ENCODE results near the gene GRSF1. TPM values are rescaled to one million over a fixed set of nuclear protein-coding genes. Genes with fewer than 3 reads are reported as not detected.

Gene GRSF1
- total RNA-seq, 2 donors from 2014 or later = 56.6 to 58.3 TPM

DNA sequence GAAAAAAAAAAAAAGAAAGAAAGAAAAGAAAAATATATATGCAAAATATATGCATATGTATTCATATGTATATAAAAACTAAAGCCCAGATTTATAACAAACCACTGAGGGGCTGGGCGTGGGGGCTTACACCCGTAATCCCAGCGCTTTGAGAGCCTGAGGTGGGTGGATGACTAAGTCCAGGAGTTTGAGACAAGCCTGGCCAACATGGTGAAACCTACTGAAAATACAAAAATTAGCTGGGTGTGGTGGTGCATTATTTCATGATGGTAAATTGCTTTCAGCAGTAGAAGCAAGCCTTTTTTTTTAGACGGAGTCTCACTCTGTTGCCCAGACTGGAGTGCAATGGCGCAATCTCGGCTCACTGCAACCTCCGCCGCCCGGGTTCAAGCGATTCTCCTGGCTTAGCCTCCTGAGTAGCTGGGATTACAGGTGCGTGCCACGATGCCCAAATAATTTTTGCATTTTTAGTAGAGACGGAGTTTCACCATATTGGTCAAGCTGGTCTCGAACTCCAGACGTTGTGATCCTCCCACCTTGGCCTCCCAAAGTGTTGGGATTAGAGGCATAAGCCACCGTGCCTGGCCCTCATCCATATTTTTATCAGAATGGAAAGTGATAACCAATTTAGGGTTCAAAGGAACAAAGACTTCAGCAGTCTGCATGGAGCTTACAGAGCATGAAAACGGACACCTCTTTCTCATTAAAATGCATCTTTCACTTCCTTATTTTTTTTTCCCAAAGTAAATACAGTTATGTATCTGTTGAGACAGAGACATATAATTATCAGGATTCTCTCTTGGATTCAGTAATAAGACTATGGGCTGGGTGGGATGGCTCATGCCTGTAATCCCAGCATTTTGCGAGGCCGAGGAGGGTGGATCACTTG, 34.8 kb upstream of the GRSF1 start:
- TF ChIP-seq POLR2AphosphoS5 (IDR thresholded peaks at IDR 0.05) (no peak), POLR2A (IDR thresholded peaks at IDR 0.05) (no peak)
- TF ChIP-seq, protein P1, sequence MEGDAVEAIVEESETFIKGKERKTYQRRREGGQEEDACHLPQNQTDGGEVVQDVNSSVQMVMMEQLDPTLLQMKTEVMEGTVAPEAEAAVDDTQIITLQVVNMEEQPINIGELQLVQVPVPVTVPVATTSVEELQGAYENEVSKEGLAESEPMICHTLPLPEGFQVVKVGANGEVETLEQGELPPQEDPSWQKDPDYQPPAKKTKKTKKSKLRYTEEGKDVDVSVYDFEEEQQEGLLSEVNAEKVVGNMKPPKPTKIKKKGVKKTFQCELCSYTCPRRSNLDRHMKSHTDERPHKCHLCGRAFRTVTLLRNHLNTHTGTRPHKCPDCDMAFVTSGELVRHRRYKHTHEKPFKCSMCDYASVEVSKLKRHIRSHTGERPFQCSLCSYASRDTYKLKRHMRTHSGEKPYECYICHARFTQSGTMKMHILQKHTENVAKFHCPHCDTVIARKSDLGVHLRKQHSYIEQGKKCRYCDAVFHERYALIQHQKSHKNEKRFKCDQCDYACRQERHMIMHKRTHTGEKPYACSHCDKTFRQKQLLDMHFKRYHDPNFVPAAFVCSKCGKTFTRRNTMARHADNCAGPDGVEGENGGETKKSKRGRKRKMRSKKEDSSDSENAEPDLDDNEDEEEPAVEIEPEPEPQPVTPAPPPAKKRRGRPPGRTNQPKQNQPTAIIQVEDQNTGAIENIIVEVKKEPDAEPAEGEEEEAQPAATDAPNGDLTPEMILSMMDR (IDR thresholded peaks at IDR 0.05) = no peak
- intact Hi-C loops (cut with DNase I) = no loop called here
- Histone ChIP-seq H3K4me1 (replicated peaks) (no peaks in the 10 kb centered on the region), H3K36me3 (no peaks in the 10 kb centered on the region), H3K27ac (no peak overlapping the region), H3K27me3 (replicated peaks; ENCODE audit: insufficient read depth) (no peaks in the 10 kb centered on the region), H3K4me3 (no peak overlapping the region), H3K9me3 (no peaks in the 10 kb centered on the region)
- WGBS = 95% methylated on average over 19 of the region's 19 CpGs
- no peak for DNase-seq (ENCODE audit: low spot score)

DNA sequence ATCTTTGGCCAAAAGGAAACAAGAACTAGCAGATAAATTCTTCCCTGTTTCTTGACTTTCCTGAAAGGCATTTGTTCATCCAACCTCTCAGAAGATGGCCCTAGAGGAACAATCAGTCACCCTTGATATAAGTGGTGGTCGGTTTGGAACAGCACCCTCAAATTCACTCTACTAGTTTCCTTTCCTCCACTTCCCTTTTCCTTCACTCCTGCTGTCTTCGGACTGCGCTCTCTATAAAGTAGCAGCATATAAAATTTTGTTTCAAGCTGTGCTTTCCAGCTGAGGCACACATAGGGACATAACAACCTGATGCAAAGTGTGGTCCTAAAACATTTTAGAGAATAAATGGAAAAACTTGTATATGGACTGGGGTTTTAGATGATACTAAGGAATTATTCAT, 33.5 kb upstream of the GRSF1 start:
- Histone ChIP-seq H3K36me3 (no peaks in the 10 kb centered on the region), H3K27me3 (replicated peaks; ENCODE audit: insufficient read depth) (no peaks in the 10 kb centered on the region), H3K9me3 (no peaks in the 10 kb centered on the region), H3K27ac (no peak overlapping the region), H3K4me1 (replicated peaks) (no peaks in the 10 kb centered on the region), H3K4me3 (no peak overlapping the region)
- intact Hi-C loops (cut with DNase I) = no loop called here
- 84% methylated on average over 3 of the region's 3 CpGs for WGBS
- no peak for DNase-seq (ENCODE audit: low spot score)
- TF ChIP-seq POLR2AphosphoS5 (IDR thresholded peaks at IDR 0.05) (no peak), POLR2A (IDR thresholded peaks at IDR 0.05) (no peak)
- TF ChIP-seq, protein P1 (IDR thresholded peaks at IDR 0.05) = no peak

DNA sequence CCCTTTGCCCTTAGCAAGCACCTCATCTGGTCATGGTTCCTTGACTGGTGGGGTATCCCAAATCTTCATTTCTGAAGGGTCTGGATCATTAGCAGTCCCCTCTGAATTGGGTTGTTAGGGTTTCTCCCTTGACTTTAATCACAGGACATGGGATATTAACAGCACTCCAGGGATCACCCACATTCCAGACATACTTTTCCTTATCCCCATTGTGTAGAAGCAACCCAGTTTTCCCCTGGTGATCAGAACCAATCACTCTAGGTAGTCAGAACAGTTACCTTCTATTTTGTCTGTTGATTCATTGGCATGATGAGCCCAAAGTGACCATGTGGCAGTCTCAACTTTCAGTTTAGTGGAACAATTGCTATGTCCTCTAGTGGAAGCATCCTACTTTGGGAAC, 29.1 kb upstream of the GRSF1 start:
- intact Hi-C loops (cut with DNase I) = no loop called here
- no peaks in the 10 kb centered on the region for H3K27me3 ChIP-seq (replicated peaks; ENCODE audit: insufficient read depth)

DNA sequence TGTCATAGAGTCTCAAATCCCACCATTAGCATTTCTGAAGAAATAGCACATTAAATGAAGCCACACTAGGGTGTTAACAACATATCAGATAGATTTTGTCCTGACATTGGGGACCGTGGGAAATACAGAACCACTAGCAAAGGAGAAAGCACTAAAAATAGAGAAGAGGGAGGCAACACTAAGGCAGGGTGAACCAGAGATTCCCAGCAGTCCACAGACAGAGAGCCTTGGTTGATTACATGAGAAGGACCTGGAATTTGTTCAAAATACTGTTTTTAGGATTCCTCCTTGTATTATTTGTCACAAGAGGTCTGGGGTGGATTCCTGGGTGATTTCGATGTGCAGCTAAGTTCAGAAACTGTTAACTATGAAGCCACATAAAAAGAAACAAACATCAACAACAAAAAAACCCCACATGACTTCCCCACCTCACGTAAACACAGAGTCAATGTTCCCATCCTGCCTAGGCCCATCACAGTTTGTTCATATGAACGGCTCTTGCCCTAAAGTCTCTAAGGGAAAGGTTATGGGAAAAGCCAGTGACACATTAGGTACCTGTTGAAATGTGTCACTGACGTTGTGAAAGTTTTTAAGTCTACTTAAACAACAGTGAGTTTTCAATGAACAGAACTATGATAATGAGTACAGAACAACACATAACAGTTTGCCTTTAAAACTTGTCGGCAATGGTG, 23.6 kb upstream of the GRSF1 start:
- H3K4me3 ChIP-seq = no peak overlapping the region
- H3K27me3 ChIP-seq (replicated peaks; ENCODE audit: insufficient read depth) = no peaks in the 10 kb centered on the region
- H3K4me1 ChIP-seq (replicated peaks) = no peaks in the 10 kb centered on the region
- no peak overlapping the region for H3K27ac ChIP-seq
- no peaks in the 10 kb centered on the region for H3K9me3 ChIP-seq
- DNase-seq (ENCODE audit: low spot score) = no peak
- intact Hi-C loops (cut with DNase I) = no loop called here
- TF ChIP-seq POLR2A (IDR thresholded peaks at IDR 0.05) (no peak), POLR2AphosphoS5 (IDR thresholded peaks at IDR 0.05) (no peak)
- TF ChIP-seq, protein P1 (IDR thresholded peaks at IDR 0.05) = no peak
- WGBS = 58% methylated on average over 6 of the region's 6 CpGs
- H3K36me3 ChIP-seq = no peaks in the 10 kb centered on the region

More for the DNA sequence above, 29.1 kb upstream of the GRSF1 start:
- TF ChIP-seq POLR2AphosphoS5 (IDR thresholded peaks at IDR 0.05) (no peak), POLR2A (IDR thresholded peaks at IDR 0.05) (no peak)
- TF ChIP-seq, protein P1 (IDR thresholded peaks at IDR 0.05) = no peak
- H3K4me1 ChIP-seq (replicated peaks) = no peaks in the 10 kb centered on the region
- H3K36me3 ChIP-seq = no peaks in the 10 kb centered on the region
- DNase-seq (ENCODE audit: low spot score) = no peak
- no peaks in the 10 kb centered on the region for H3K9me3 ChIP-seq
- no peak overlapping the region for H3K27ac ChIP-seq
- H3K4me3 ChIP-seq = no peak overlapping the region

All from prostate gland (tissue), 2 donors.